ENCODE results near the gene CTTNBP2NL. TPM values are rescaled to one million over a fixed set of nuclear protein-coding genes. Genes with fewer than 3 reads are reported as not detected.
A peak's percentile ranks its signal among the peaks of the same experiment; 100 is the strongest.
"Not testable (repeated sequence)": the region's sequence is repeated elsewhere in the genome, so short reads cannot be mapped to it uniquely, and the experiment has no call there.

The CTTNBP2NL gene
- total RNA-seq, 2 experiments from 2014 or later = 0.84 to 1.2 TPM

- H3K36me3 Mint-ChIP-seq (ENCODE audit: low read depth) = no peaks in the 10 kb centered on the region
- H3K9me3 Mint-ChIP-seq = no peaks in the 10 kb centered on the region
- H3K27me3 Mint-ChIP-seq = peaks cover 8% of the 10 kb centered on the region
- ChIA-PET POLR2A (no interaction called here), CTCF (interaction anchor here (0.7 kb wide), 1 partner anchor 40 kb away, joined by 3 read pairs; no protein-coding TSS in a partner anchor)
- no peak for DNase-seq
- no peak overlapping the region for H3K4me3 Mint-ChIP-seq
- H3K27ac Mint-ChIP-seq = no peak overlapping the region
- peaks cover 9% of the 10 kb centered on the region for H3K4me1 Mint-ChIP-seq
Observed at GRCh38 chr1:112461200-112461871, 65.3 kb downstream of the CTTNBP2NL start.

- H3K27me3 Mint-ChIP-seq = peaks cover 15% of the 10 kb centered on the region
- no peaks in the 10 kb centered on the region for H3K36me3 Mint-ChIP-seq (ENCODE audit: low read depth)
- CTCF ChIA-PET = interaction anchor here (1.3 to 7.0 kb wide), 2 partner anchors 10 to 72 kb away, joined by 4 to 34 read pairs; no protein-coding TSS in a partner anchor
- peaks cover 16% of the 10 kb centered on the region for H3K4me1 Mint-ChIP-seq
- H3K4me3 Mint-ChIP-seq = no peak overlapping the region
- H3K9me3 Mint-ChIP-seq = no peaks in the 10 kb centered on the region
- no peak for DNase-seq
- no peak overlapping the region for H3K27ac Mint-ChIP-seq
- POLR2A ChIA-PET = interaction anchor here (0.7 kb wide), 1 partner anchor 382 kb away, joined by 3 read pairs; no protein-coding TSS in a partner anchor
Observed at GRCh38 chr1:112462953-112463279, 66.9 kb downstream of the CTTNBP2NL start.

- CTCF ChIA-PET = interaction anchor here (0.5 to 7.0 kb wide), 4 partner anchors 74 to 395 kb away, joined by 3 to 34 read pairs (median 3); no protein-coding TSS in a partner anchor
- H3K36me3 Mint-ChIP-seq (ENCODE audit: low read depth) = no peaks in the 10 kb centered on the region
- no peaks in the 10 kb centered on the region for H3K9me3 Mint-ChIP-seq
- H3K4me1 Mint-ChIP-seq = peaks cover 16% of the 10 kb centered on the region
- H3K27me3 Mint-ChIP-seq = peaks cover 20% of the 10 kb centered on the region
- POLR2A ChIA-PET = no interaction called here
- no peak overlapping the region for H3K4me3 Mint-ChIP-seq
- no peak for DNase-seq
- H3K27ac Mint-ChIP-seq = no peak overlapping the region
Observed at GRCh38 chr1:112464501-112464900, 68.5 kb downstream of the CTTNBP2NL start.

- Mint-ChIP-seq H3K27me3 (peaks cover 18% of the 10 kb centered on the region), H3K4me1 (peaks cover 16% of the 10 kb centered on the region), H3K4me3 (no peak overlapping the region), H3K36me3 (ENCODE audit: low read depth) (no peaks in the 10 kb centered on the region), H3K9me3 (no peaks in the 10 kb centered on the region), H3K27ac (no peak overlapping the region)
- POLR2A ChIA-PET = no interaction called here
- CTCF ChIA-PET = interaction anchor here (0.6 to 7.0 kb wide), 3 partner anchors 57 to 141 kb away, joined by 3 to 34 read pairs (median 6); no protein-coding TSS in a partner anchor
- no peak for DNase-seq
Observed at GRCh38 chr1:112465122-112465521, 69.1 kb downstream of the CTTNBP2NL start.

GRCh38 chr1:112466078-112466660, 70.2 kb downstream of the CTTNBP2NL start:
- Mint-ChIP-seq H3K36me3 (ENCODE audit: low read depth) (no peaks in the 10 kb centered on the region), H3K27ac (peak overlapping the region; percentile 71), H3K4me1 (peaks cover 16% of the 10 kb centered on the region), H3K27me3 (peaks cover 20% of the 10 kb centered on the region), H3K9me3 (no peaks in the 10 kb centered on the region), H3K4me3 (peak overlapping the region; percentile 70)
- peak; percentile 89 for DNase-seq
- ChIA-PET CTCF (interaction anchor here (0.6 to 7.0 kb wide), 17 partner anchors 9 to 566 kb away, joined by 3 to 34 read pairs (median 4); no protein-coding TSS in a partner anchor), POLR2A (no interaction called here)

- H3K36me3 Mint-ChIP-seq (ENCODE audit: low read depth); DNase-seq; H3K4me3 Mint-ChIP-seq; H3K27ac Mint-ChIP-seq; H3K9me3 Mint-ChIP-seq; POLR2A ChIA-PET: not testable (repeated sequence)
- Mint-ChIP-seq H3K27me3 (peaks cover 27% of the 10 kb centered on the region), H3K4me1 (peaks cover 16% of the 10 kb centered on the region)
- CTCF ChIA-PET = interaction anchor here (1.2 kb wide), 1 partner anchor 34 kb away, joined by 3 read pairs; no protein-coding TSS in a partner anchor
Observed at GRCh38 chr1:112470324-112470723, 74.3 kb downstream of the CTTNBP2NL start.

- Mint-ChIP-seq H3K27ac (no peak overlapping the region), H3K4me1 (peaks cover 10% of the 10 kb centered on the region), H3K9me3 (no peaks in the 10 kb centered on the region), H3K4me3 (no peak overlapping the region), H3K36me3 (ENCODE audit: low read depth) (no peaks in the 10 kb centered on the region), H3K27me3 (peaks cover 27% of the 10 kb centered on the region)
- DNase-seq = no peak
- ChIA-PET POLR2A (no interaction called here), CTCF (no interaction called here)
Observed at GRCh38 chr1:112470966-112471365, 75.0 kb downstream of the CTTNBP2NL start.

GRCh38 chr1:112472142-112472541, 76.1 kb downstream of the CTTNBP2NL start:
- Mint-ChIP-seq H3K27me3 (peaks cover 23% of the 10 kb centered on the region), H3K4me1 (no peaks in the 10 kb centered on the region), H3K27ac (no peak overlapping the region), H3K9me3 (peaks cover 4% of the 10 kb centered on the region), H3K4me3 (no peak overlapping the region), H3K36me3 (ENCODE audit: low read depth) (no peaks in the 10 kb centered on the region)
- CTCF ChIA-PET = interaction anchor here (0.9 to 1.8 kb wide), 2 partner anchors 9 to 79 kb away, joined by 3 to 4 read pairs; no protein-coding TSS in a partner anchor
- no peak for DNase-seq
- POLR2A ChIA-PET = no interaction called here

GRCh38 chr1:112477550-112477949, 81.5 kb downstream of the CTTNBP2NL start:
- H3K4me3 Mint-ChIP-seq = no peak overlapping the region
- no peak overlapping the region for H3K27ac Mint-ChIP-seq
- H3K27me3 Mint-ChIP-seq = peaks cover 20% of the 10 kb centered on the region
- peaks cover 7% of the 10 kb centered on the region for H3K36me3 Mint-ChIP-seq (ENCODE audit: low read depth)
- no peak for DNase-seq
- H3K4me1 Mint-ChIP-seq = no peaks in the 10 kb centered on the region
- POLR2A ChIA-PET = no interaction called here
- H3K9me3 Mint-ChIP-seq = peaks cover 17% of the 10 kb centered on the region
- CTCF ChIA-PET = no interaction called here

- Mint-ChIP-seq H3K27ac (no peak overlapping the region), H3K4me3 (no peak overlapping the region), H3K36me3 (ENCODE audit: low read depth) (peaks cover 7% of the 10 kb centered on the region), H3K4me1 (no peaks in the 10 kb centered on the region), H3K27me3 (peaks cover 18% of the 10 kb centered on the region), H3K9me3 (peaks cover 17% of the 10 kb centered on the region)
- DNase-seq = no peak
- POLR2A ChIA-PET = no interaction called here
- CTCF ChIA-PET = interaction anchor here (0.6 kb wide), 2 partner anchors 12 to 18 kb away, joined by 3 to 4 read pairs; no protein-coding TSS in a partner anchor
Observed at GRCh38 chr1:112478314-112478713, 82.3 kb downstream of the CTTNBP2NL start.

- H3K4me3 Mint-ChIP-seq; DNase-seq; H3K9me3 Mint-ChIP-seq; CTCF ChIA-PET; H3K4me1 Mint-ChIP-seq; H3K36me3 Mint-ChIP-seq (ENCODE audit: low read depth); POLR2A ChIA-PET; H3K27ac Mint-ChIP-seq: not testable (repeated sequence)
- H3K27me3 Mint-ChIP-seq = peaks cover 21% of the 10 kb centered on the region
Observed at GRCh38 chr1:112486063-112486462, 90.0 kb downstream of the CTTNBP2NL start.

- H3K4me3 Mint-ChIP-seq; DNase-seq; POLR2A ChIA-PET; H3K36me3 Mint-ChIP-seq (ENCODE audit: low read depth); CTCF ChIA-PET; H3K4me1 Mint-ChIP-seq; H3K9me3 Mint-ChIP-seq; H3K27ac Mint-ChIP-seq: not testable (repeated sequence)
- peaks cover 20% of the 10 kb centered on the region for H3K27me3 Mint-ChIP-seq
Observed at GRCh38 chr1:112487686-112488085, 91.7 kb downstream of the CTTNBP2NL start.

- Mint-ChIP-seq H3K27me3 (peaks cover 23% of the 10 kb centered on the region), H3K27ac (no peak overlapping the region), H3K4me3 (no peak overlapping the region), H3K4me1 (no peaks in the 10 kb centered on the region), H3K36me3 (ENCODE audit: low read depth) (no peaks in the 10 kb centered on the region), H3K9me3 (no peaks in the 10 kb centered on the region)
- no peak for DNase-seq
- POLR2A ChIA-PET = no interaction called here
- CTCF ChIA-PET = no interaction called here
Observed at GRCh38 chr1:112488141-112488540, 92.1 kb downstream of the CTTNBP2NL start.
